Measurements from ENCODE around the gene NCOR2.

Gene NCOR2

DNA sequence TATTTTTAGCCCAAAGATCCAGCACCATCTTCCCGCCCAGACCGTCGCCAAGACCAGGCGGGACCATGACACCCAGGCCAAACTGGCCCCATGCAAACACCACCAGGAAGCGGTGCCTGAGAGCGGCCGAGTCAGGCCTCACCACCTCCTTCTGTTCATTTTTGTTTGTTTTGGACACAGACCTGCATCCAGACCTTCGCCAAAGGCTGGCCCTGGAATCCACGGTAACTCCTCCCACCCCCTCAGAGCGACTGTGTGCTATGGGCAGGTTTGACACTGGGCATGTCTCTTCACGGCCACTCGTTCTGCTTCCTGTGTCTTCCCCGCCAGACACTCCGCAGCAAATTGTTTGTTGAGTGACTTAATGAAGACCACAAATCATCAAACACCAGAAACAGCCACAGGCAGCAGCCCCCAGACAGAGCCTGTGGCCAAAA, 47.1 kb downstream of the NCOR2 start:
- no peak for DNase-seq

- DNase-seq = no peak
Measured at GRCh38 chr12:124519746-124520145, 47.7 kb downstream of the NCOR2 start.

- DNase-seq = peak; percentile 97
Measured at GRCh38 chr12:124518051-124518932, 49.1 kb downstream of the NCOR2 start.

All from NCI-H2081 treated with DMSO at 0.1 percent for 48 hours (cell line).